GM21825 (cell line): Measurements from ENCODE around the gene NOL9.
"Not testable (repeated sequence)": the region's sequence is repeated elsewhere in the genome, so short reads cannot be mapped to it uniquely, and the experiment has no call there.

Experiments
- ATAC-seq: cut with Tn5 transposase; IDR thresholded peaks from one replicate; pipeline ENCODE4 v1.9.1; 2021; ENCODE audit warnings: mild to moderate bottlenecking, moderate library complexity; ENCODE audit not compliant: unreplicated experiment

NOL9 gene

GRCh38 chr1:6554031-6554906 lies at the start of gene NOL9:
TSS of gene NOL9 (minus strand) at chr1:6554513. CDS start at chr1:6554502, 11 bp downstream.
- ATAC-seq, result peak; percentile 95

DNA sequence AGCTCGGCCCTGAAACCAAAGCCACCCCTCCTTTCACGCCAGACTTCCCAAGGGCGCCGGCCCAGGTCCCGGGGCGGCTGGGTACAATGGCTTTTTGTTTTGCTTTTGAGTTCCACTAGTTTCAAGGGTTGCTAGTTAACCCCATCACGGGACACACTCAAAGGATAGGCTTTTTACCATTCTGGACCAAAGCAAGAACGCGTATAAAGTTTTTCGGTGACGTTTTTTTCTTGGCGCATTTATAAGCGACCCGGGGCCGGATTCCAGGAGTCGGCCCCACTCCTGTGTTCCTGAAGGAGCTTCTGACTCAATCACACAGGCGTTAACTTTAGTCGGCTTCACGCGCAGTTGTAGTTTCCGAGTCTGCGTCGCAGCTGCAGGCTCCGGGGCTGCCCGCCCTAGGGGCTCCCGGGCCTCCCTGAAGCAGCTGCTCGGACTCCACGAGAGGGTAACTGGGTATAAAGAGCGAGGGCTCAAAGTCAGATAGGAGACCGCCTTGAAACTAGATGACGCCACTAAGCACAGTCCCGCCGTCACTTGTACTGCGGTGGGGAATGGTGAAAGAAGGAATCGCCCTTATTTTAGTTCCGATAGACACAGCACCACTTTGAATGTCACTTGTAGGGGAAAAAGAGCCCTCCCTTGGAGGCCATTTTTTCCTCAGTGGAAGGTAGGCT lies 49.1 kb upstream of the NOL9 start:
- ATAC-seq, result peak; percentile 16

DNA sequence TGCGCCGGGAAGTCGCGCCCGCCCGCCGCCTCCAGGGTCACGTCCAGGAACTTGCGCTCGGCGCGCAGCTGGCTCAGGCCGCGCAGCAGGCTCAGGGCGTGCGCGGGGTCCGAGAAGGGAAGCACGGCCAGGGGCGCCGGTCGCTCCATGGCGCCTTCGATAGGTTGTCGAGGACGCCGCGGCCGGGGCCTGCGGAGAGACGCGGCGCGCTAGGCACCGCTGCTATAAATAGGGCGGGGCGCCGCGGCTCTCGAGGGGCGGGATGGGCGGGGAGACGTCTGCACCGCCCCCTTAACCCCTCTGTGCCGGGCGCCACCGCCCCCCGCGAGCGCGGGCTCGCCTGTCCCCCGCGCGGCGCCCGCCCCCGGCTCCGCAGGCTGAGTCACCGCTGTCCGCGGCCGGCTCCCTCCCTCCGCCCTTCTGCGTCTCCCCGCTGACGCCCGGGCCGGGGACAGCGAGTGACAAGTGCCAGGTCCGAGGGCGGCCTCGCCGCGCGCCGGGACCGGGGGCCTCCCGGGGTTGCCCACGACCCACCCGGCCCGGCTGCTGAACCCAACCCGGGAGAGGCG lies 48.4 kb upstream of the NOL9 start, which contains the start of gene KLHL21:
Gene KLHL21 (minus strand): TSS at position 201 of the 569 bp plus-strand sequence. CDS start 52 bp downstream, at position 149.
- ATAC-seq, result peak; percentile 44

GRCh38 chr1:6601923-6602668 lies 47.8 kb upstream of the NOL9 start:
- peak; percentile 5 for ATAC-seq

GRCh38 chr1:6601049-6601922 lies 47.0 kb upstream of the NOL9 start:
- peak; percentile 38 for ATAC-seq

GRCh38 chr1:6600410-6601048 lies 46.2 kb upstream of the NOL9 start:
- ATAC-seq, result peak; percentile 5

DNA sequence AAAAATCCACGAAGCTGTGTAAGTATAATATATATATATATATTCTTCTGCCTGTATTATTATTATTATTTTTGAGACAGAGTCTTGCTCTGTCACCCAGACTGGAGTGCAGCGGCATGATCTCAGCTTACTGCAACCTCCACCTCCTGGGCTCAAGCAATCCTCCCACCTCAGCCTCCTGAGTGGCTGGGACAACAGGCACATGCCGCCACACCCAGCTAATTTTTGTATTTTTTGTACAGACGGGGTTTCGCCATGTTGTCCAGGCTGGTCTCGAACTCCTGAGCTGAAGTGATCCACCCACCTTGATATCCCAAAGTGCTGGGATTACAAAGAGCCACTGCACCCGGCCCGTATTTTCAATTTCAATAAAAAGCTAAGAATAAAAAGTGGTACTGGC lies 45.7 kb upstream of the NOL9 start:
- not testable (repeated sequence) for ATAC-seq

DNA sequence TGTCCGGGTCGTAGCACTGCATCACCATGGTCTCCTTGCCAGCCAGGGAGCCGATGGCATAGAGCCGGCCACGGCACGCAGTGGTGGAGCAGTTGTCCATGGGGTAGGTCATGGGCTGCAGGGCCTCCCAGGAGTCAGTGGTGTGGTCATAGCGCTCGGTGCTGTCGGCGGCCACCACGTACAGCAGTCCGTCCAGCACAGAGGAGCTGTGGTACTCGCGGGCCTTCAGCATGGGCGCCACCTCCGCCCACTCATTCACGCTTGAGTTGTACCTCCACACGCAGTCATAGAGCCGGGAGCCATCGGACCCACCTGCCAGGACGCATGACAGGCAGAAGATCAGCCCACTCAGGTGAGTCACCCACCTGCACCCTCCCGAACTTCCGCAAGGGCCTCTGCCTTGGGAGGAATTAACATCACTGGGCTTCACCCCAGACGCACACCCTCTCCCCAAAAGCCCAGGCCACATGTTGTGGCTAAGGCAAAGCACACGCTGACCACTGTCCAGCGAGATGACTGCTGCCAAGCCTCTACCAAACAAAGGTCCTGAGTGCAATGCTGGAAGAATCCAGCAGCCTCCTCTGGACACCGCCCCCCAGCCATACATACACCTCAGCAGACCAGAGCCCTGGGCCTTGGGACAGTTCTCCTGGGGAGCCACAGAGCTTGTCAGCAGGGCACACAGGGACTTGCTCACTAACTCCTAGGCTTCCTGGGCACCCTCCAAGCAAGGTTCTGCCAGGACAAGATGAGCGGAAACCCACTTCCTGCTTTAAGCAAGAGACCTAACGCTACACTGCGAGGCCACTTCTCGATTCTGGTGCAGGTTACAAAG lies 45.0 kb upstream of the NOL9 start:
- ATAC-seq, result no peak

DNA sequence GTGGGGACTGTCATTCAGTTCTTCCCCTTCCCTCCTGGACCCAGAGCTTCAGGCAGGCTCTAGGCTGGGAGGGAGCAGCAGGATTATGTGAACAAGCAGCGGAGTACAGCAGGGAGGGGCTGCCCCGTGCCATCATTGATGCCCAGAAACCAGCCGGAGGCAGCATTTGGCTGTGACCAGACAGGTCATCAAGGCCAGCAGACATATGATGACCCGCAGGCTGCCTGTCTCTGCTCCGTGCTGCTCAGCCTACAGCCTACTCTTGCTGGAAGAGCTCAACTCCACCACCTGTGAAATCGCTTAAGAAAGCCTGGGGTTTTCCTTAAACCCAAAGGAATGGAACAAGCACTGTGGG lies 43.4 kb upstream of the NOL9 start:
- ATAC-seq, result no peak

DNA sequence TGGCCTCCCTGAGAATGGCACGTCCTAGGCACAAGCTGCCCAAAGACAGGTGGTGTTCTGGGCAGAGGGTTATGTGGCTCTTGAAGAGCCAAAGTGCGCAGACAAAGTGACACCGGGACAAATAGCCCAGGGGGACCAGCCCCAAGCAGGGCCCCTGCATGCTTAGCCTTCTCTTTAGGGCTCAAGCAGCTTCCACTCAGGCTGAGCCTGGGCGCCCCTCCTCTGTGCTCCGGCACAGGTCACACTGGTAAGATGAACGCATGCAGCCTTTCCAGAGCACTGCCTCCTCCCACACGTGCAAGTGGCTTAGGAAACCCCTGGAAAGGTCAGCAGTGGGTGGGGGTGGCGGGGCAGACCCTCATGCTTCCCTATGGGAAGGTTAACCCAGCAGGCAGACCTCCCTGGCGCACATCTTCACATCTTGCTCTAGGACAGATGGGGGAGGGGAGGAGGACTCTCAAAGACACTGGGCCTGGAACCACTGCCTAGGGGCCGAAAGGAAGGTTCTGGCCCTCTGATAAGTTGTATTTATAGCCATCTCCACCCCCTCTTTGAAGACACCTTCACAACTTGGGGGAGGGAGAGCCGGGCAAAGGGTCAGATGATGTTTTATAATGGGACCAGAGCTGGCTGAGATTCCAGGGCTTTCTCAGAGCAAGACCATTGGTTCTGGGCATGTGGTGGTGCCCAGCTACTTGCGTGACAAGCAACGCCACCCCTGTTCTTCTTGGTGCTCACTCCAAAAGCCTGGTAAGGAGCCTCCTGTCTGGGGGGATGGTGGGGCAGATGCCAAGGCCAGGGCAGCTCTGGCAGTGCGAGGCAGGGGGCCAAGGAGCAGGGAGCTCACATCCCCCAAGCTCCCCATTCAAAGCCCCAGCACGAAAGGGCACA lies 42.8 kb upstream of the NOL9 start:
- ATAC-seq, result no peak

DNA sequence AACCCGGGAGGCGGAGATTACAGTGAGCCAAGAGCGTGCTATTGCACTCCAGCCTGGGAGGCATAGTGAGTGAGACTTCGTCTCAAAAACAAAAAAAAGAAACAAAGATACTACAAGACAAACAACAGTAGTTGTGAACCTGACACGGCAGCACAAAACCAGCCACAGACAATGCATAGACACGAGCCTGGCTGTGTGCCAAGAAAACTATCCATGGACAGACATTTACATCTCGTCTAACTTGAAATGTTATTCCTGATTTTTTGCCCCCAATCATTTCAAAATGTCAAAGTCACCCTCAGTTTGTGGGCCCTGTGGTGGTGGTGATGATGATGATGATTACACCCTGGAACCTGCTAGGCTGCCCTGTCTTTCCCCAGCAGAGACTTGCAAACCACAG lies 42.0 kb upstream of the NOL9 start:
- ATAC-seq, result no peak

GRCh38 chr1:6594977-6595740 lies 40.8 kb upstream of the NOL9 start:
- ATAC-seq, result no peak

DNA sequence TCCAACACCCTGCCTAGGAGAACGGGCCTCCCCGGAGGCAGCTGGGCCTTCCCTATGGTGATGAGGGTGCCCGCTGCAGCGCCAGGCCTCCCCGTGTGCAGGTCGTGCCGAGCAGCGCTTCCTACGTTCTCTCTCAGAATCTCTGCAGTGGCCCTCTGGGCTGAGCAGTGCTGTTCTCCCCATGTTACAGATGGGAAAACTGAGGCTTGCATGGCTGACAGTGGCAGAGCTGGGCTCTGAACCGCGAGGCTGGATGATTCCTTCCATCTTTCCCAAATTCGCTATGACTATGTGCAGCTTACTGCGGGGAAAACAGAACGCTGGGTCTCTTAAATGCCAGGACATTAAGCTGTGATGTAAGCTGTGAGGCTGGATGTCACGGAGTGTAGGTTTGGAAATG lies 39.5 kb upstream of the NOL9 start:
- no peak for ATAC-seq

GRCh38 chr1:6592865-6593593 lies 38.7 kb upstream of the NOL9 start:
- no peak for ATAC-seq

DNA sequence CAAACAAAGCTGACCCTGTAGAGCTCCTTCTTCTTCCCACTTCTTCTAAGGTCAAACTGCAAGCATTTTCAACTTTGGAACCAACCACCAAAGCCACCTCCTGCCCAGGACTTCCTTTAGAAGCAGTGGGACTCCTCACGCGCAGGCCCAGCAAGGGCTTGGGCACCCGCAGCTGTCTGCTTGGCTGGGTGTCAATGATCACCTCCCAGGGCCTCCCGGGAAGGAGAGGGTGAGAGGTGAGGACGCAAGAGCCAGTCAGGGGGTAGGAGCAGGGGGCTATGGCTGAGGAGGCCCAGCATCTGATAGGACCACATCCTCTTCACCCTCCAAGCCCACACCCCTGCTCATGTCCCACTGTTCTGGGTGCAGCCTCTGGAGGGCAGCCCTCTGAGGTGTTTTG lies 38.1 kb upstream of the NOL9 start:
- no peak for ATAC-seq

DNA sequence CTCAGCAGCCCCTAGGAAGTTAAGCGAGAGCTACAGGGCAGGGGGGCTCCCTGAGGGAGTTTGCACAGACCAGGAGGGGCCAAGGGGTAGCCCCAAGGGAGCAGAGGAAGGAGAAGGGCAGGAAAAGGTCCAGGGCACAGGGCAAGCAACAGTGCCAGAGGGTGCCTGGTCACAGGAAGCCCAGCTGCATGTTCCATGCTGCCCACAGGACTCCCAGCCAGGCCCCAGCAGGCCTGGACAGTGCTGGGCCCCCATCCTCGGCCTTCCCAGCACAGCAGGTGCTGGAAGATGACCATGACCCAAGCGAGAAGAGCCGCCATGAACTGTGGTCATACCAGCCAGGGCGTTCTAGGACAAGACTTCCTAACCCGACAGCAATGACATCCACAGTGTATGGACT lies 37.3 kb upstream of the NOL9 start:
- ATAC-seq, result no peak
